GM19035 (cell line): Measurements from ENCODE around the gene PKN2.
A peak's percentile ranks its signal among the peaks of the same experiment; 100 is the strongest.

Experiments
- ATAC-seq: cut with Tn5 transposase; IDR thresholded peaks from one replicate; pipeline ENCODE4 v1.9.1; 2021; ENCODE audit not compliant: unreplicated experiment

Gene PKN2

GRCh38 chr1:88683541-88684481, at the start of gene PKN2:
PKN2 (plus strand) TSS chr1:88684273; CDS start chr1:88684581, 308 bp downstream.
- peak; percentile 85 for ATAC-seq

- ATAC-seq: no peak
Observed at GRCh38 chr1:88634538-88634937, 49.5 kb upstream of the PKN2 start.

DNA sequence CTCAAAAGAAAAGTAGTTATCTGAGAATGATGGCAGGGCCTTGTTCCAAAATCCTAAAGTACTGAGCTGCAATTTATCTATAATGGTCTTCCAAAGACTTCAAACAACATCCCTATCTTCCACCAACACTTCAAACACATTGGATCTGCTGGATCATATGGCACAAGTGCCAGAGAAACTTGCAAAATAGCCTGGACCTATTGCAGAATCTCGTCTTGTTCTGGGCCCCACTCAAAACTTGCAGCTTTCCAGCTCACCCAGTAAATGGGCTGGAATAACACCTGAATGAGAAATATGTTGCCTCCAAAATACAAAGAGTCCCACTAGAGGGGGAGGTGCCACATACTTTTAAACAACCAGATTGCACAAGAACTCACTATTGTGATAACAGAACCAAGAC, 44.0 kb upstream of the PKN2 start:
- no peak for ATAC-seq

DNA sequence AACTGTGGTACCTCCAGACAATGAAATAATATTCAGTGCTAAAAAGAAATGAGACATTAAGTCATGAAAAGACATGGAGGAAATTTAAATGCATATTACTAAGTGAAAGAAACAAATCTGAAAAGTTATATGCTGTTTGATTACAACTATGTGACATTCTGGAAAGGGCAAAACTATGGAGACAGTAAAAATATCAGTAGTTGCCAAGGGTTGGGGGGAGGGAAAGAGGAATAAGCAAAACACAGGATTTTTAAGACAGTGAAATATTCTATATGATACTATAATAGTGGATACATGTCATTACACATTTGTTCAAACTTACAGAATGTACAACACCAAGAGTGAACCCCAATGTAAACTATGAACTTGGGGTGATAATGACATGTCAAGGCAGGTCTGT, 38.2 kb upstream of the PKN2 start:
- no peak for ATAC-seq

- no peak for ATAC-seq
Observed at GRCh38 chr1:88646476-88647248, 37.4 kb upstream of the PKN2 start.

- ATAC-seq: peak; percentile 61
Observed at GRCh38 chr1:88647249-88647645, 36.8 kb upstream of the PKN2 start.

GRCh38 chr1:88647749-88648415, 36.2 kb upstream of the PKN2 start:
- ATAC-seq: no peak

DNA sequence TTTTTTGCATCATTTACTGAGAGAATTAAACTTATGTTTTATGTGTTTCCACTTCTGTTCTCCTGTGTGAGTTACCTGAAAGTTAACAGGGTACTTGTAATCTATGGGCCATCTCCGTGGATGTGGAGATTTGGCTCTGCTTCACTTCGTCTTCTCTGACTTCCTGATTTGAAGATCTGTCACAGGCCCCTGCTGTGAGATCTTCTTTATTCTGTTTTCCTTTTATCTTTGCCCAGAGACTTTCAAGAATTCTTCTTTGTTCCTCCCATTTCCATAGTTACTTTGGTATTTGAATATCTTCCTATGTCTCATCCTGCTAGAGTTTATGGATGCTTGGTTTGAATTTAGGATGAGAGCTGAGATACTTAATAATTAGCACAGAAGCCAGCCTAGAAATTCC, 35.4 kb upstream of the PKN2 start:
- no peak for ATAC-seq

- no peak for ATAC-seq
Observed at GRCh38 chr1:88649932-88650331, 34.1 kb upstream of the PKN2 start.

DNA sequence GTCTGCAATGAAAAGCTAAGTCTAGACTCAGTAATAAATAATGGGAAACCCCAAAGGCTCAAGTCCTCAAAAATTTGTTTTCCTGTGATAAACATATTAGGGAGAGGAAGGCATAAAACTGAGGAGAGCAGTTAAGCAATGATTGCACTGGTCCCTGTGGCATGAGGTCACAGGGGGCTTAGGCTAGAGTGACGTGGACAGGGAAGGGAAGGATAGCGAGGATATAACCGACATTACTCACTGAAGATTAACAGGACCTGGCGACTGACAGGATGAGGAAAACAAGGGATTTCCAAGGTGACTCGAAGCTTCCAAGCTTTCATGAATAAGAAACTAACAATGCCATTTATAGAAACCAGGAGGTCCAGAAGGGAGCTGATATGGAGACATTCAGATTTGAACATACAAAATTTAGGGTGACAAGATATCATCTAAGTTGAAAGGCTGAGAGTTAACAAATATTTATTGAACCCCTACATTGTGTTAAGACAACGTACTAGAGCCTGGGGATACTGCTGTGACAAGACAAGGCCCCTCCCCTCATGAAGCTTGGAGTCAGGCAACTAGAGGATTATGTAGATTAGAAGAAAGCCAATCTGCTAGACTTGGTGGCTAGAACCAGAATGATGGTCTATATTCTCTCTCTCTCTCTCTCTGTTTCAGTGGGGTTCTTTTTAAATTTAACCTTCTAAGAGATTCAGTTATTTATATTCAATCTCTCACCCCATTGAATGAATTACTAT, 33.2 kb upstream of the PKN2 start:
- no peak for ATAC-seq

DNA sequence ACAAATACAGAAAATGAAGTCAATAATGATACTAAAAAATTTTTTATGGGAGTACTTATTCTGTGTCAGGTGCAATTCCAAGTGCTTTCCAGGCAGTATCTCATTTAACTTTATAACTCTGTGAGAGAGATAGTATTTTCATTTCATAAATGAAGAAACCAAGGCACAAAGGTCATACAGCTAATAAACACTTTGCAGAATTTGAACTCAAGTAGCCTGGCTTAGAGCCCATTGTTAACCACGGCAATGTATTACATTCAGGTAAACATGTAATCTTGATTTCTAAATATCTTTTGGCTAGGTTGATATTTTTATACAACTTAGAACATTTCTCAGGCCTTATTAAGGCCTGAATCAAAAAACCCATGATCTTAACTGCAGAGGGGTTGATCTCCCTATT, 28.9 kb upstream of the PKN2 start:
- no peak for ATAC-seq

DNA sequence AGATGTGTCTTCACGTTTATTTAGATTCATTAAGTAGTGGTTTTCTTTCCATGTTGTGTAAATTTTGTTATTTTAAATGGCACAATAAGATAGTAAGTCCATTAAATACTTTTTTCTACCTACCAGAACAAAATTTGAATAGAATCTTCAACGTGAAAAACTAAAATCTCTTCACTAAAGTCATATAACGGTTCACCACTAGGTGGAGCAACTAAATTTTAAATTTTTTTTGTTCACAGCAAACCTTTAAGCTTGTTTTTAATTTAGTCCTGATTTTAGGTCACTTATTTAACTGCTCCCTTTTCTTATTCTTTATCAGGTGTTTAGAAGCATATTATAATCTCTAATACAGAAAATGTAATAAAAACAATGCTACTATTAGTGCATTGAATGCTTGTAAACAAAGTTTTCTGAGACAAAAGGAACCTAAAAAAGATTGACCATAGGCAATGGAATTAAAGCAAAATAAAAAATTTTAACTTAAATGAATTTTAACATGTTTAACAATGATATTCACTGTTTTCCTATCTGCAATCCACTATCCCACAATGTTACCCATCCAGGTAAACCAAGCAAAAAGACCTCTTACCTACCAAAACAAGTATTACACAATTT, 28.3 kb upstream of the PKN2 start:
- ATAC-seq: no peak

DNA sequence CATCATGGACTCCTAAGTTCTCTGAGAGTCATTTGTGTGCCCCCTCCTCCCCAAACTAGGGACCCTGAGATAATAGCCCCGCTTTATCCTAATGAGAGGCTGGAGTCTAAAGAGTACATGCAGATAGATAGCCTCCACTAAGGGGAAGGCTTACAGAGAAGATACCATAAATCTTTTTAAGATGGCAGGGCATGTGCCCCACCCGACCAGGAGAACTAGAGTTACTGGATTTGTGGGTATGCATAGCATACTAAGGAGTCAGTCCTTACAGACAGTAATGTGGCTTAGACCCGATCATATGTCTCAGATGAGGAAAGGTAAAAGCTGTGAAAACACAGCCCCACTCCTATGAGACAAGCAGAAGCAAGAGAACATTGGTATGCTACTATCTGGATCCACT, 25.7 kb upstream of the PKN2 start:
- no peak for ATAC-seq

DNA sequence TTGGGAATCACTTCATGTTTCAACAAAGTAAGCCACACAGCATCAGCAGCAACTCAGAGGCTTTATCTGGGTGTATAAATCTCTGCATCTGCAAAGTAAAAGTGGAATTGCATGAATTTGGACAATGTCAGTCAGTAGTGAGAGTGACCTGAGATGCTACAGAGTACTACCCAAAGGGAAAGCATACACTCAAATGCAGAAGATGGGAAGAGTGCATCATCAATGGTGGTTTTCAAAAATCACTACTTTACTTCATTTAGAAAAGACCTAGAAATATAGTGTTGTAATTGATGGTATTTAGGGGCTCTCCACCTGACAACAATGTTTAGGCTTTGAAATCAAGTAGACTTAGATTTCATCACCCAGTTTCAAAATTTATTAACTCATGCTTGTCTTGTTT, 24.5 kb upstream of the PKN2 start:
- no peak for ATAC-seq

- ATAC-seq: no peak
Observed at GRCh38 chr1:88661188-88661587, 22.9 kb upstream of the PKN2 start.

GRCh38 chr1:88661951-88662699, 21.9 kb upstream of the PKN2 start:
- ATAC-seq: no peak

GRCh38 chr1:88662723-88663122, 21.4 kb upstream of the PKN2 start:
- ATAC-seq: no peak

- no peak for ATAC-seq
Observed at GRCh38 chr1:88668405-88668804, 15.7 kb upstream of the PKN2 start.

DNA sequence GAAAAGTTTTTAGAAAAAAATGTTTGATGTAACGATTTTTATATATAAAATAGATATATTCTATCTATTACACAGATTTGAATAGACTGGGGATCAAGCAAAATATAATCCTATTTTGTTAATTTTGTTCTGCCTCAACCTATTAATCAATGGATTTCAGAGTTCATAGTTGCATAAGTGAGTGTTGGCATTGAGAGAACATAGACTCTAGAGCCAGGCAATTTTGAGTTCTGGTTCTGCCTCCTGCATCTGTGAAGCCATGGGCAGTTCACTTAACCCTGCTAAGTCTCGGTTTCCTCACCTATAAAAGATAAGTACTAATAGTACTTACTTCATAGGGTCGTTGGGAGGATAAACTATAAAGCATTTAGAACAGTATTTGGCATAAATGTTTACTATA, 13.6 kb upstream of the PKN2 start:
- ATAC-seq: no peak

GRCh38 chr1:88673446-88673845, 10.6 kb upstream of the PKN2 start:
- no peak for ATAC-seq
